Neural progenitor cell (in vitro differentiated cells): Measurements from ENCODE around the gene PTGES3L. TPM values are rescaled to one million over a fixed set of nuclear protein-coding genes. Genes with fewer than 3 reads are reported as not detected.
A peak's percentile ranks its signal among the peaks of the same experiment; 100 is the strongest.

ENCODE experiments used
- DNase-seq: peaks from one replicate; pipeline ENCODE4 v3.0.0-alpha.2; 2016; ENCODE audit warnings: low spot score
- H2AFZ ChIP-seq: fragments of 200-600 bp; sonication (generic); replicated peaks from 2 replicates; pipeline ENCODE4 v1.6.1; 2016; ENCODE audit warnings: antibody characterized with exemption
- H3F3A ChIP-seq: fragments of 200-600 bp; sonication (generic); 2 replicates; pipeline ENCODE4 v1.6.1; 2016; ENCODE audit warnings: antibody characterized with exemption, low read depth
- H3K27ac ChIP-seq: fragments of 200-600 bp; sonication (generic); 2 replicates; pipeline ENCODE4 v1.5.1; 2016; ENCODE audit warnings: mild to moderate bottlenecking
- H3K27me3 ChIP-seq: fragments of 200-600 bp; sonication (generic); 2 replicates; pipeline ENCODE4 v1.6.1; 2016; ENCODE audit warnings: mild to moderate bottlenecking, moderate library complexity
- H3K36me3 ChIP-seq: fragments of 200-600 bp; sonication (generic); 2 replicates; pipeline ENCODE4 v1.5.1; 2016
- H3K4me1 ChIP-seq: fragments of 200-600 bp; sonication (generic); 2 replicates; pipeline ENCODE4 v1.6.1; 2016; ENCODE audit warnings: mixed run types
- H3K4me2 ChIP-seq: fragments of 200-600 bp; sonication (generic); 2 replicates; pipeline ENCODE4 v1.6.1; 2016
- H3K4me3 ChIP-seq: fragments of 200-600 bp; sonication (generic); 2 replicates; pipeline ENCODE4 v1.5.1; 2016
- H3K79me2 ChIP-seq: fragments of 200-600 bp; sonication (generic); 2 replicates; pipeline ENCODE4 v1.6.1; 2016; ENCODE audit warnings: low read depth
- H3K9ac ChIP-seq: fragments of 200-600 bp; sonication (generic); 2 replicates; pipeline ENCODE4 v1.6.1; 2016
- H3K9me3 ChIP-seq: fragments of 200-600 bp; sonication (generic); 2 replicates; pipeline ENCODE4 v1.5.1; 2016; ENCODE audit warnings: low read depth
- H4K20me1 ChIP-seq: fragments of 200-600 bp; sonication (generic); 2 replicates; pipeline ENCODE4 v1.6.1; 2016; ENCODE audit warnings: low read depth
- H3K27ac Mint-ChIP-seq: 3 replicates; pipeline ENCODE4 v1.8.0; 2021; ENCODE audit warnings: mixed read lengths
- H3K27me3 Mint-ChIP-seq: 2 replicates; pipeline ENCODE4 v1.8.0; 2022; ENCODE audit warnings: low read depth, mild to moderate bottlenecking, inconsistent platforms, moderate library complexity, mixed read lengths; ENCODE audit not compliant: insufficient read depth
- H3K36me3 Mint-ChIP-seq: 3 replicates; pipeline ENCODE4 v1.8.0; 2021; ENCODE audit warnings: mixed read lengths
- H3K4me1 Mint-ChIP-seq: 3 replicates; pipeline ENCODE4 v1.8.0; 2021; ENCODE audit warnings: mixed read lengths
- H3K4me3 Mint-ChIP-seq: 3 replicates; pipeline ENCODE4 v1.8.0; 2021; ENCODE audit warnings: mild to moderate bottlenecking, moderate library complexity, mixed read lengths
- H3K9me3 Mint-ChIP-seq: 3 replicates; pipeline ENCODE4 v1.8.0; 2020; ENCODE audit warnings: mixed read lengths
- CTCF ChIP-seq: fragments of 200-600 bp; sonication (generic); IDR thresholded peaks from 2 replicates; pipeline ENCODE4 v1.5.1; 2017; ENCODE audit warnings: antibody characterized with exemption, mild to moderate bottlenecking
- EZH2 ChIP-seq: fragments of 200-600 bp; sonication (generic); IDR thresholded peaks from 2 replicates; pipeline ENCODE4 v1.6.1; 2017; ENCODE audit warnings: antibody characterized with exemption, mild to moderate bottlenecking, moderate library complexity
- EZH2phosphoT487 ChIP-seq: fragments of 200-600 bp; sonication (generic); IDR thresholded peaks from 2 replicates; pipeline ENCODE4 v1.6.1; 2017; ENCODE audit warnings: antibody characterized with exemption
- total RNA-seq: library from RNA; depleted of rRNA; stranded (reverse); fragments of >200 nt; gene quantifications from 2 replicates; pipeline ENCODE4 v1.2.3, GENCODE V29; 2015; ENCODE audit warnings: low replicate concordance

Gene PTGES3L
- total RNA-seq, 1 donor from 2014 or later, result 7.7 TPM

GRCh38 chr17:43024407-43025289, 44.8 kb upstream of the PTGES3L start, which contains the start of gene RND2:
Gene RND2 (plus strand): TSS chr17:43025231. CDS start chr17:43025348, 117 bp downstream.
- Histone ChIP-seq H4K20me1 (peaks cover 7% of the 10 kb centered on the region), H3F3A (peaks cover 41% of the 10 kb centered on the region), H3K4me3 (peak within 1 kb of the TSS; percentile 93), H3K9ac (peak within 1 kb of the TSS; percentile 57), H3K4me1 (peaks cover 19% of the 10 kb centered on the region), H3K9me3 (no peaks in the 10 kb centered on the region), H3K79me2 (peaks cover 36% of the 10 kb centered on the region), H3K36me3 (no peaks in the 10 kb centered on the region), H3K27me3 (no peaks in the 10 kb centered on the region), H2AFZ (peak within 1 kb of the TSS; percentile 66), H3K4me2 (peak within 1 kb of the TSS; percentile 90), H3K27ac (peak within 1 kb of the TSS; percentile 91)
- TF ChIP-seq EZH2 (no peak), CTCF (peak; percentile 83)
- Mint-ChIP-seq H3K9me3 (peaks cover 2% of the 10 kb centered on the region), H3K27me3 (peaks cover 10% of the 10 kb centered on the region), H3K4me1 (peaks cover 38% of the 10 kb centered on the region), H3K4me3 (peak within 1 kb of the TSS; percentile 95), H3K27ac (peak within 1 kb of the TSS; percentile 98), H3K36me3 (peaks cover 15% of the 10 kb centered on the region)
- peak; percentile 97 for DNase-seq

DNA sequence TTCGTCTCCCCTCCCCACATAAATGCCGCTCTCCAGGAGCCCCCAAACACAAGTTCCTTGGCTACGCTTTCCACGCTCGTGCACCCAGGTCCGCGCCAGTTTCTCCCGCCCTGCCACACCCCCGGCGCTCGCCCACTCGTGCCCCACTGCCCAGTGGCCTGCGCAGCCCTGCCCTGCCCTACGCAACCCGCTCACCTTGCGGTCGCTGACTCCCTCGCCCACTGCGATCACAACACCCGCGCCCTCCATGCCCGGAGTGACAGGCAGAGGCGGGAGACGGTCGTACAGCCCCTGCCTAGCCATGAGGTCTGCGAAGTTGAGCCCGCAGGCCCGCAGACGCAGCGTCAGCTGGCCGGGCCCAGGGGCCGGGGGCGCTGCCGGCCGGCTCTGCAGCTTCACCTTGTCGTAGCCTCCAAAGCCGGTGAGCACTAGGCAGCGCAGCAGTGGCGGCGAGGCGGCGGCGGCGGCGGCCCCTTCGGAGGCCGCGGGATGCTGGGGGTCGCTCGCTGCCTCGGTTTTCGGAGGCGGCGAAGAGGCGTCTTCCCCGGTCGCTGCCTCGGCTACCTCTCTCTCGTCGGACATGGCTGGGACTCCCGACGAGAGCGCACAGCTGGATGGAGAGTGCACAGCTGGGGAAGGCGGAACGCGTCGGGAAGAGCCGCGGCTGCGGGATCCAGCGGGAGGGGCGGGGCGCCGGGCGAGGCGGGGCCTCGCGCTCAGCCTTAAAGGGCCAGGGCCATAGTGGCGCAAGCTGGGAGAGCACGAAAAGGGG, 42.0 kb upstream of the PTGES3L start, which contains the start of gene VAT1:
Gene VAT1, minus strand, starts transcription at position 645 of the 772 bp plus-strand sequence. Its CDS starts 63 bp downstream, at position 582.
- TF ChIP-seq EZH2, result peak; percentile 33
- no peak for TF ChIP-seq CTCF
- no peak for TF ChIP-seq EZH2phosphoT487
- Histone ChIP-seq H3K9me3 (no peaks in the 10 kb centered on the region), H3K4me3 (peak within 1 kb of the TSS; percentile 75), H3K4me2 (peak within 1 kb of the TSS; percentile 94), H3F3A (peaks cover 41% of the 10 kb centered on the region), H3K9ac (peak within 1 kb of the TSS; percentile 47), H3K4me1 (peaks cover 20% of the 10 kb centered on the region), H3K36me3 (no peaks in the 10 kb centered on the region), H2AFZ (peak within 1 kb of the TSS; percentile 89), H4K20me1 (peaks cover 28% of the 10 kb centered on the region), H3K79me2 (peaks cover 57% of the 10 kb centered on the region), H3K27me3 (no peaks in the 10 kb centered on the region), H3K27ac (peak within 1 kb of the TSS; percentile 5)
- Mint-ChIP-seq H3K36me3 (peaks cover 6% of the 10 kb centered on the region), H3K4me1 (peaks cover 42% of the 10 kb centered on the region), H3K27ac (no peak within 1 kb of the TSS), H3K9me3 (peaks cover 2% of the 10 kb centered on the region), H3K27me3 (peaks cover 10% of the 10 kb centered on the region), H3K4me3 (peak within 1 kb of the TSS; percentile 95)
- DNase-seq, result peak; percentile 92

- no peak for TF ChIP-seq CTCF
- no peak for TF ChIP-seq EZH2phosphoT487
- TF ChIP-seq EZH2, result no peak
- no peaks in the 10 kb centered on the region for H3K27me3 ChIP-seq
- H3K4me1 Mint-ChIP-seq, result peaks cover 46% of the 10 kb centered on the region
- H3K9me3 ChIP-seq, result no peaks in the 10 kb centered on the region
- peaks cover 33% of the 10 kb centered on the region for H3F3A ChIP-seq
- H3K4me1 ChIP-seq, result peaks cover 12% of the 10 kb centered on the region
- H3K27me3 Mint-ChIP-seq, result peaks cover 10% of the 10 kb centered on the region
- H2AFZ ChIP-seq, result peak overlapping the region; percentile 89
- no peaks in the 10 kb centered on the region for H3K36me3 ChIP-seq
- H3K9ac ChIP-seq, result peak overlapping the region; percentile 47
- peaks cover 2% of the 10 kb centered on the region for H3K9me3 Mint-ChIP-seq
- H3K79me2 ChIP-seq, result peaks cover 49% of the 10 kb centered on the region
- H3K4me3 Mint-ChIP-seq, result peak overlapping the region; percentile 95
- peaks cover 28% of the 10 kb centered on the region for H4K20me1 ChIP-seq
- H3K4me3 ChIP-seq, result peak overlapping the region; percentile 75
- peak overlapping the region; percentile 94 for H3K4me2 ChIP-seq
- peaks cover 6% of the 10 kb centered on the region for H3K36me3 Mint-ChIP-seq
- no peak overlapping the region for H3K27ac ChIP-seq
- peak; percentile 64 for DNase-seq
- H3K27ac Mint-ChIP-seq, result no peak overlapping the region
Measured at GRCh38 chr17:43020789-43021740, 41.2 kb upstream of the PTGES3L start.
